ENCODE data around the gene LRRC1. TPM values are rescaled to one million over a fixed set of nuclear protein-coding genes. Genes with fewer than 3 reads are reported as not detected.

Gene LRRC1
- total RNA-seq, 4 donors from 2014 or later = 23.2 to 38.5 (median 28.3) TPM

DNA sequence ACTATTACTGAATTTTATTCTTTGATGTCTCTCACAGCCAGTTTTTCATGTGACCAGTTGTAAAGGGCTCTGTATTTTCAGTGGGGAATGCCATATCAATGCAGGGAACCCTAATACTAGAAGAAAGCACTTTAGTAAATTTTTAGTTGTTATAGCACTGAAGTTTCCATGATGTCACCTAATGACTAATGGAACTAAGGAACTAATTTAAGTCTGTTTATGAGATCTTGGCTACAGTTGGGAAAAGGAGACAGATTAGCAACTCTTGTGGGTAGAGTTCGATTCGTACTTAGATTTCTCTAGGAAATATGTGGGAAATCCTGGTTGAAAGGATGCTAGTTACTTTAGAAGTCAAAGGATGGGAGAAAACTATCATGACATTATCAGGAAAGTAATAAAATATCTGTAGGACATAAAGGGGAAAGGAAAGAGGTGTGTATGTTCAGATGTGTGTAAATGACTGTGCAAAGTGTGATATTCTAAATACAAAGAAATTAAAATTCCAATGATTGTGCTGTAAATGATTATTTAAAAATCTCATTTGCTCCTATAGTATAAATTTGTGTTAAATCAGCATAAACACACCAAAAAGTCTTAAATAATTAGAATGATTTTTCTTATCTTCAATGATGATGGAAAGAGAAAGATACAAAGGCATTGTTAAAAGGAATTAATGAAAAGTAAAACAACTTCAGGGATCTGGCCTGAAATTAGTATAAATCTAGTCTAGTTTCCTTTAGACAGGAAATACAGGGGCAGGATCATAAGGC is 103.4 kb downstream of the LRRC1 start:
- 79 to 80% methylated on average over 2 of the region's 2 CpGs for WGBS, 2 donors
- peak overlapping the region in 1 of 4 donors; percentile 0 for H3K27ac ChIP-seq
- intact Hi-C loops (cut with DNase I) = no loop called here
- no peaks in the 10 kb centered on the region for H3K27me3 ChIP-seq
- TF ChIP-seq POLR2A (IDR thresholded peaks at IDR 0.05) = no peak
- TF ChIP-seq, protein P1, sequence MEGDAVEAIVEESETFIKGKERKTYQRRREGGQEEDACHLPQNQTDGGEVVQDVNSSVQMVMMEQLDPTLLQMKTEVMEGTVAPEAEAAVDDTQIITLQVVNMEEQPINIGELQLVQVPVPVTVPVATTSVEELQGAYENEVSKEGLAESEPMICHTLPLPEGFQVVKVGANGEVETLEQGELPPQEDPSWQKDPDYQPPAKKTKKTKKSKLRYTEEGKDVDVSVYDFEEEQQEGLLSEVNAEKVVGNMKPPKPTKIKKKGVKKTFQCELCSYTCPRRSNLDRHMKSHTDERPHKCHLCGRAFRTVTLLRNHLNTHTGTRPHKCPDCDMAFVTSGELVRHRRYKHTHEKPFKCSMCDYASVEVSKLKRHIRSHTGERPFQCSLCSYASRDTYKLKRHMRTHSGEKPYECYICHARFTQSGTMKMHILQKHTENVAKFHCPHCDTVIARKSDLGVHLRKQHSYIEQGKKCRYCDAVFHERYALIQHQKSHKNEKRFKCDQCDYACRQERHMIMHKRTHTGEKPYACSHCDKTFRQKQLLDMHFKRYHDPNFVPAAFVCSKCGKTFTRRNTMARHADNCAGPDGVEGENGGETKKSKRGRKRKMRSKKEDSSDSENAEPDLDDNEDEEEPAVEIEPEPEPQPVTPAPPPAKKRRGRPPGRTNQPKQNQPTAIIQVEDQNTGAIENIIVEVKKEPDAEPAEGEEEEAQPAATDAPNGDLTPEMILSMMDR (IDR thresholded peaks at IDR 0.05) = no peak
- H3K4me1 ChIP-seq = peaks cover 0 to 18% (median 0%) of the 10 kb centered on the region in 3 donors
- peaks cover 0 to 56% (median 0%) of the 10 kb centered on the region in 3 donors for H3K36me3 ChIP-seq
- H3K9me3 ChIP-seq = no peaks in the 10 kb centered on the region
- no peak for DNase-seq
- H3K4me3 ChIP-seq = no peak overlapping the region

- no peak for DNase-seq
- peaks cover 0 to 67% (median 0%) of the 10 kb centered on the region in 3 donors for H3K36me3 ChIP-seq
- no peak overlapping the region for H3K4me3 ChIP-seq
- intact Hi-C loops (cut with DNase I) = no loop called here
- no peak for TF ChIP-seq POLR2A (IDR thresholded peaks at IDR 0.05)
- TF ChIP-seq, protein P1 (IDR thresholded peaks at IDR 0.05) = no peak
- H3K4me1 ChIP-seq = peaks cover 0 to 12% (median 0%) of the 10 kb centered on the region in 3 donors
- peak overlapping the region in 2 of 4 donors; percentile 13 to 24 for H3K27ac ChIP-seq
- H3K27me3 ChIP-seq = no peaks in the 10 kb centered on the region
- no peaks in the 10 kb centered on the region for H3K9me3 ChIP-seq
- 73 to 91% methylated on average over 5 of the region's 5 CpGs for WGBS, 2 donors
Measured at GRCh38 chr6:53899512-53899911, 104.7 kb downstream of the LRRC1 start.

GRCh38 chr6:53903357-53903756 is 108.6 kb downstream of the LRRC1 start:
- WGBS, 2 donors = 100% methylated on average over 2 of the region's 2 CpGs
- Histone ChIP-seq H3K27ac (no peak overlapping the region), H3K27me3 (no peaks in the 10 kb centered on the region), H3K9me3 (no peaks in the 10 kb centered on the region), H3K4me1 (no peaks in the 10 kb centered on the region), H3K36me3 (peaks cover 0 to 81% (median 0%) of the 10 kb centered on the region in 3 donors), H3K4me3 (no peak overlapping the region)
- TF ChIP-seq, protein P1 (IDR thresholded peaks at IDR 0.05) = no peak
- TF ChIP-seq POLR2A (IDR thresholded peaks at IDR 0.05) = no peak
- DNase-seq = no peak
- intact Hi-C loops (cut with DNase I) = no loop called here

GRCh38 chr6:53906103-53906502 is 111.3 kb downstream of the LRRC1 start:
- H3K4me1 ChIP-seq = peaks cover 0 to 5% (median 0%) of the 10 kb centered on the region in 3 donors
- DNase-seq = no peak
- no peak overlapping the region for H3K4me3 ChIP-seq
- no peaks in the 10 kb centered on the region for H3K27me3 ChIP-seq
- TF ChIP-seq, protein P1 (IDR thresholded peaks at IDR 0.05) = no peak
- TF ChIP-seq POLR2A (IDR thresholded peaks at IDR 0.05) = no peak
- peaks cover 0 to 65% (median 0%) of the 10 kb centered on the region in 3 donors for H3K36me3 ChIP-seq
- WGBS, 2 donors = 86 to 94% methylated on average over 3 of the region's 3 CpGs
- peak overlapping the region in 1 of 4 donors; percentile 33 for H3K27ac ChIP-seq
- intact Hi-C loops (cut with DNase I) = no loop called here
- H3K9me3 ChIP-seq = no peaks in the 10 kb centered on the region

- no peak overlapping the region for H3K4me3 ChIP-seq
- no peaks in the 10 kb centered on the region for H3K9me3 ChIP-seq
- H3K4me1 ChIP-seq = peaks cover 0 to 12% (median 0%) of the 10 kb centered on the region in 3 donors
- peak overlapping the region in 1 of 4 donors; percentile 33 for H3K27ac ChIP-seq
- WGBS, 2 donors = 45 to 88% methylated on average over 3 of the region's 3 CpGs
- intact Hi-C loops (cut with DNase I) = no loop called here
- H3K36me3 ChIP-seq = peaks cover 0 to 58% (median 0%) of the 10 kb centered on the region in 3 donors
- no peak for TF ChIP-seq POLR2A (IDR thresholded peaks at IDR 0.05)
- TF ChIP-seq, protein P1 (IDR thresholded peaks at IDR 0.05) = no peak
- no peaks in the 10 kb centered on the region for H3K27me3 ChIP-seq
- no peak for DNase-seq
Measured at GRCh38 chr6:53906842-53907241, 112.0 kb downstream of the LRRC1 start.
